HL-60 (cell line): ENCODE results near the gene SNTG2.

ENCODE experiments used
- DNase-seq, 2 experiments: peaks; one replicate each; pipeline ENCODE4 v3.0.0-alpha.2; 2010 to 2020; ENCODE audit warnings: low read depth in 1 of 2, low spot score in 1 of 2
- H3K27ac ChIP-seq: fragments of 250-450 bp; sonication (Bioruptor Pico); replicated peaks from 2 replicates; pipeline ENCODE4 v1.5.1; 2020; ENCODE audit warnings: mild to moderate bottlenecking, moderate library complexity
- H3K27me3 ChIP-seq: fragments of 250-450 bp; sonication (Bioruptor Pico); 2 replicates; pipeline ENCODE4 v1.5.1; 2021; ENCODE audit warnings: mild to moderate bottlenecking, moderate library complexity; ENCODE audit not compliant: insufficient read depth, poor library complexity, severe bottlenecking
- H3K4me3 ChIP-seq: replicated peaks from 2 replicates; pipeline ENCODE4 v1.5.1; 2011; ENCODE audit warnings: mild to moderate bottlenecking, control low read depth, low read length; ENCODE audit not compliant: insufficient read depth
- CTCF ChIP-seq: IDR thresholded peaks from one replicate; pipeline ENCODE4 v1.5.1; 2011; ENCODE audit warnings: low read length, control low read depth, inconsistent platforms; ENCODE audit not compliant: insufficient read depth
- GABPA ChIP-seq: IDR thresholded peaks from 2 replicates; pipeline ENCODE4 v1.6.1; 2012; ENCODE audit warnings: low read depth
- POLR2AphosphoS5 ChIP-seq: IDR thresholded peaks from 2 replicates; pipeline ENCODE4 v1.6.1; 2012; ENCODE audit warnings: low read depth
- REST ChIP-seq: IDR thresholded peaks from 2 replicates; pipeline ENCODE4 v1.6.1; 2012; ENCODE audit warnings: low read depth; ENCODE audit not compliant: insufficient replicate concordance
- SPI1 ChIP-seq: IDR thresholded peaks from 2 replicates; pipeline ENCODE4 v1.6.1; 2012; ENCODE audit warnings: low read depth, mild to moderate bottlenecking, borderline replicate concordance

SNTG2 gene

GRCh38 chr2:925711-926110, 24.9 kb upstream of the SNTG2 start:
- DNase-seq = no peak
- Histone ChIP-seq H3K4me3 (no peak overlapping the region), H3K27me3 (peaks cover 2% of the 10 kb centered on the region), H3K27ac (no peak overlapping the region)
- TF ChIP-seq SPI1 (no peak), POLR2AphosphoS5 (no peak), GABPA (no peak), REST (no peak), CTCF (no peak)

GRCh38 chr2:926259-926793, 24.3 kb upstream of the SNTG2 start:
- Histone ChIP-seq H3K27ac (no peak overlapping the region), H3K27me3 (peaks cover 2% of the 10 kb centered on the region), H3K4me3 (no peak overlapping the region)
- no peak for DNase-seq
- TF ChIP-seq CTCF (no peak), GABPA (no peak)

- peaks cover 2% of the 10 kb centered on the region for H3K27me3 ChIP-seq
Observed at GRCh38 chr2:926896-927295, 23.8 kb upstream of the SNTG2 start.

More at GRCh38 chr2:926896-927295, 23.8 kb upstream of the SNTG2 start:
- no peak overlapping the region for H3K27ac ChIP-seq
- no peak for DNase-seq
- TF ChIP-seq POLR2AphosphoS5 (no peak), REST (no peak), GABPA (no peak), SPI1 (no peak), CTCF (no peak)
- H3K4me3 ChIP-seq = no peak overlapping the region
